ENCODE results near the gene MLST8. TPM values are rescaled to one million over a fixed set of nuclear protein-coding genes. Genes with fewer than 3 reads are reported as not detected.

The MLST8 gene
- total and polyA plus RNA-seq, 2 donors (not counting 1 experiment from before 2014, with no cell fraction given) = 36.1 to 112 TPM

- Mint-ChIP-seq H3K4me3 (no peak overlapping the region), H3K4me1 (peaks cover 20% of the 10 kb centered on the region), H3K27ac (no peak overlapping the region), H3K9me3 (ENCODE audit: insufficient read depth) (no peaks in the 10 kb centered on the region), H3K27me3 (no peaks in the 10 kb centered on the region)
- no peak for ATAC-seq (ENCODE audit: low read depth)
- DNase-seq = no peak
- ChIA-PET CTCF (interaction anchor here (1.3 kb wide), 1 partner anchor 22 kb away, joined by 3 read pairs; the partner anchor contains the start of gene ECI1), POLR2A (no interaction called here)
- peaks cover 42% of the 10 kb centered on the region for H3K79me2 ChIP-seq (ENCODE audit: control insufficient read depth, insufficient read depth, low read length)
- H3K9me3 ChIP-seq (ENCODE audit: control extremely low read depth in 1 of 3, control insufficient read depth in 2 of 3, insufficient read depth in 1 of 3, low read length in 2 of 3) = peaks cover 0 to under 1% (median 0%) of the 10 kb centered on the region in 3 donors
- intact Hi-C loops (cut with micrococcal nuclease) = no loop called here
- peaks cover 0 to 49% of the 10 kb centered on the region in 2 experiments for H3K36me3 ChIP-seq (replicated peaks in 1 of 2; ENCODE audit: control extremely low read depth in 1 of 2, control insufficient read depth in 1 of 2, extremely low read depth in 1 of 2, insufficient read depth in 2 of 2, low read length in 1 of 2)
- no peak overlapping the region for H3K4me2 ChIP-seq (replicated peaks; ENCODE audit: low read depth, low read length, poor library complexity, severe bottlenecking)
- H3K9ac ChIP-seq (ENCODE audit: low read length) = no peak overlapping the region
- peaks cover 44% of the 10 kb centered on the region for H4K20me1 ChIP-seq (ENCODE audit: control insufficient read depth, insufficient read depth, low read length, poor library complexity, severe bottlenecking)
- no peaks in the 10 kb centered on the region for H3K27me3 ChIP-seq (replicated peaks in 1 of 4; ENCODE audit: control extremely low read depth in 1 of 4, control insufficient read depth in 3 of 4, insufficient read depth in 4 of 4, low read length in 3 of 4)
- no peak overlapping the region for H3K27ac ChIP-seq (ENCODE audit: low read length in 2 of 2)
- WGBS (ENCODE audit: insufficient coverage) = 96% methylated on average over 8 of the region's 12 CpGs
- no peak for TF ChIP-seq EZH2 (IDR thresholded peaks at IDR 0.05; ENCODE audit: borderline replicate concordance, insufficient read depth, low read depth, low read length, poor library complexity, severe bottlenecking)
- TF ChIP-seq, protein P1, sequence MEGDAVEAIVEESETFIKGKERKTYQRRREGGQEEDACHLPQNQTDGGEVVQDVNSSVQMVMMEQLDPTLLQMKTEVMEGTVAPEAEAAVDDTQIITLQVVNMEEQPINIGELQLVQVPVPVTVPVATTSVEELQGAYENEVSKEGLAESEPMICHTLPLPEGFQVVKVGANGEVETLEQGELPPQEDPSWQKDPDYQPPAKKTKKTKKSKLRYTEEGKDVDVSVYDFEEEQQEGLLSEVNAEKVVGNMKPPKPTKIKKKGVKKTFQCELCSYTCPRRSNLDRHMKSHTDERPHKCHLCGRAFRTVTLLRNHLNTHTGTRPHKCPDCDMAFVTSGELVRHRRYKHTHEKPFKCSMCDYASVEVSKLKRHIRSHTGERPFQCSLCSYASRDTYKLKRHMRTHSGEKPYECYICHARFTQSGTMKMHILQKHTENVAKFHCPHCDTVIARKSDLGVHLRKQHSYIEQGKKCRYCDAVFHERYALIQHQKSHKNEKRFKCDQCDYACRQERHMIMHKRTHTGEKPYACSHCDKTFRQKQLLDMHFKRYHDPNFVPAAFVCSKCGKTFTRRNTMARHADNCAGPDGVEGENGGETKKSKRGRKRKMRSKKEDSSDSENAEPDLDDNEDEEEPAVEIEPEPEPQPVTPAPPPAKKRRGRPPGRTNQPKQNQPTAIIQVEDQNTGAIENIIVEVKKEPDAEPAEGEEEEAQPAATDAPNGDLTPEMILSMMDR (IDR thresholded peaks at IDR 0.05) = no peak
- H2AFZ ChIP-seq (ENCODE audit: insufficient read depth, low read depth, low read length, poor library complexity, severe bottlenecking) = no peak overlapping the region
- peaks cover 6 to 8% of the 10 kb centered on the region in 2 donors for H3K4me1 ChIP-seq (ENCODE audit: control insufficient read depth in 2 of 2, insufficient read depth in 2 of 2, low read length in 2 of 2)
- H3K4me3 ChIP-seq (ENCODE audit: control extremely low read depth in 1 of 5, extremely low read depth in 1 of 5, insufficient read depth in 1 of 5, low read depth in 2 of 5, low read length in 4 of 5) = no peak overlapping the region
Observed at GRCh38 chr16:2229091-2229490, 23.8 kb downstream of the MLST8 start.

DNA sequence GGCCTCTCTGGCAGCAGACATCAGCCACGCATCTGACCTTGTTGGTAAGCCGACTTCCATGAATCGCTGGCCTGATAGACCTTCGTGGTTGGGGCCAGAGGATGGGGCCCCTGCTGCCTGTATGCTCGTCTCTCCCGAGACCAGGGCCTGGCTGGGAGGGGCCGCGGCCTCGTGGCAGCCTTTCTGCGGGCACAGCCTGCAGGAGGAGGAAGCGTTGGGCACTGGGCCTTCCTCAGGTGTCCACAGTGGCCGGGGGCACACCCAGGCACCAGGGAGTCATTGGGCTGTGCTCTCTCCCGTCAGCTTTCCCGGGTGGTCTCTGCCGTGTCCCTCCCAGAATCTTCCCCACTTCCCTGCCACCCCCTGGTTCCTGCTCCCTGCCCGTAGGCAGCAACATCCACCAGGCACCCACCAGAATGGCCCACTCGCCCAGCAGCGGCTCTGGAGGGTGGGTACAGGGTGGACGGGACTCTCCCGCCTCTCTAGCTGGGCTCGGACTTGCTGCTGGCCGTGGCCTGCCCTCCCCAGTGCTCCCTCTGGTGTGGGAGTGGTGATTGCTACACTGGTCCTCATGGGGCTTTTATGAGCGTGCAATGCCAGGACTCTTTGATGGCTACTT lies 24.5 kb downstream of the MLST8 start:
- no peaks in the 10 kb centered on the region for H3K27me3 Mint-ChIP-seq
- H3K4me2 ChIP-seq (replicated peaks; ENCODE audit: low read depth, low read length, poor library complexity, severe bottlenecking) = no peak overlapping the region
- H3K27me3 ChIP-seq (replicated peaks in 1 of 4; ENCODE audit: control extremely low read depth in 1 of 4, control insufficient read depth in 3 of 4, insufficient read depth in 4 of 4, low read length in 3 of 4) = no peaks in the 10 kb centered on the region
- ATAC-seq (ENCODE audit: low read depth) = no peak
- no peak overlapping the region for H2AFZ ChIP-seq (ENCODE audit: insufficient read depth, low read depth, low read length, poor library complexity, severe bottlenecking)
- peaks cover 35% of the 10 kb centered on the region for H3K79me2 ChIP-seq (ENCODE audit: control insufficient read depth, insufficient read depth, low read length)
- H3K4me1 ChIP-seq (ENCODE audit: control insufficient read depth in 2 of 2, insufficient read depth in 2 of 2, low read length in 2 of 2) = peaks cover 0 to 1% of the 10 kb centered on the region in 2 donors
- peaks cover 43% of the 10 kb centered on the region for H4K20me1 ChIP-seq (ENCODE audit: control insufficient read depth, insufficient read depth, low read length, poor library complexity, severe bottlenecking)
- 95% methylated on average over 21 of the region's 23 CpGs for WGBS (ENCODE audit: insufficient coverage)
- H3K4me3 Mint-ChIP-seq = no peak overlapping the region
- H3K9ac ChIP-seq (ENCODE audit: low read length) = no peak overlapping the region
- POLR2A ChIA-PET = no interaction called here
- H3K9me3 ChIP-seq (ENCODE audit: control extremely low read depth in 1 of 3, control insufficient read depth in 2 of 3, insufficient read depth in 1 of 3, low read length in 2 of 3) = no peaks in the 10 kb centered on the region
- CTCF ChIA-PET = no interaction called here
- H3K9me3 Mint-ChIP-seq (ENCODE audit: insufficient read depth) = no peaks in the 10 kb centered on the region
- H3K4me3 ChIP-seq (ENCODE audit: control extremely low read depth in 1 of 5, extremely low read depth in 1 of 5, insufficient read depth in 1 of 5, low read depth in 2 of 5, low read length in 4 of 5) = no peak overlapping the region
- peaks cover 0 to 53% of the 10 kb centered on the region in 2 experiments for H3K36me3 ChIP-seq (replicated peaks in 1 of 2; ENCODE audit: control extremely low read depth in 1 of 2, control insufficient read depth in 1 of 2, extremely low read depth in 1 of 2, insufficient read depth in 2 of 2, low read length in 1 of 2)
- intact Hi-C loops (cut with micrococcal nuclease) = no loop called here
- H3K4me1 Mint-ChIP-seq = peaks cover 13% of the 10 kb centered on the region
- H3K27ac ChIP-seq (ENCODE audit: low read length in 2 of 2) = no peak overlapping the region
- TF ChIP-seq EZH2 (IDR thresholded peaks at IDR 0.05; ENCODE audit: borderline replicate concordance, insufficient read depth, low read depth, low read length, poor library complexity, severe bottlenecking) = no peak
- no peak for DNase-seq
- H3K27ac Mint-ChIP-seq = no peak overlapping the region

Measured in B cell (primary cell).